HG03060 (cell line): ENCODE measurements around the gene MRAS.
"Not testable (repeated sequence)": the region's sequence is repeated elsewhere in the genome, so short reads cannot be mapped to it uniquely, and the experiment has no call there.

Experiments used
- ATAC-seq: cut with Tn5 transposase; IDR thresholded peaks from one replicate; pipeline ENCODE4 v1.9.1; 2021; ENCODE audit warnings: low read depth, moderate number of reproducible peaks; ENCODE audit not compliant: unreplicated experiment

The MRAS gene

GRCh38 chr3:138407236-138407907 lies 59.0 kb downstream of the MRAS start:
- no peak for ATAC-seq

GRCh38 chr3:138408751-138409570 lies 60.6 kb downstream of the MRAS start:
- ATAC-seq: no peak

DNA sequence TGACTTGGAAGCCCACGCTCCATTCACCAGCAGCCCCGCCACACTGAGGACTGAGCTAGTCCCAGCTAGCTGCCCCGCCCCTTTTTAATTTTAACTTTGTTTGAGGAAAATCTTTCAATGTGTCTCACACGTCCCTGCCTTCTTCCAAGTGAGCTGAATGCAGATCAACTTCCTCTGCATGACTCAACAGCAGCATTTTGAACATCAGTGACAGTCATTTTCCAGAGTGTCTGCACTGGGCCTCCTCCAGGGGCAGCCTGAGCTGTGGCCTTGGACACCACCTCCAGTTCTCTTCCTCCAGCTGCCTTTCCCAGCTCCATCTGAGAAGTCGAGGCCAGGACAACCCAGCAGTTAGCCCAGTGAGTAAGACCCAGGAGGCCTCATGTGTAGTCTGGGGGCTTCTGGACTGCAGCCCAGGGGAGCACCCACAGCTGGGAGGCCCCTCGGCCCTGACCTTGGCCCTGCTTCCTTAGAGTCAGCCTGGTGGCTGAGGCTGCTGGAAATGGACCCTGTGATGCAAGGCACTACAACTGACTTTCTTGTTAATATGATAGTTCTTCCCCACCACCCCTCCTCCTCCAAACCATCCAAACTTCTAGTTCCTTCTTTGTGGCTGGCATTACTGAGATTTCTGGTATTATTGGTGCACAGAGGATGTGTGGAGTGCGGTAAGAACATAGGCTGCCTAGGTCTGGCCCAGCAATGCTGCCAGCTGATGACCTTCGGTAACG lies 64.6 kb downstream of the MRAS start:
- ATAC-seq: no peak

DNA sequence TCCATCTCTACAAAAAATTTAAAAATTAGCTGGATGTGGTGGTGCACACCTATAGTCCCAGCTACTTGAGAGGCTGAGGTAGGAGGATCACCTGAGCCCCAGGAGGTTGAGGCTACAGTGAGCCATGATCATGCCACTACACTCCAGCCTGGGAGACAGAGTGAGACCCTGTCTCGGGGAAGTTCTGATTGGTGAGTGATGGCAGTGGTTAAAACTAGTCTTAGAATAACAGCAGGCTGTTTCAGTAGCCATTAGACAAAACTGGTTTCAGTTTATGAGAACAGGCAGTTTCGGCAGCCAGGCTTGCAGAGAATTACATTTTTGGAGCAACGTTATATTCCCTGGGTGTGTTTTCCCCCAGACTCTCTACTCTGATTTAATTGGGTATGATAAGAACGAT lies 67.9 kb downstream of the MRAS start:
- ATAC-seq: not testable (repeated sequence)

DNA sequence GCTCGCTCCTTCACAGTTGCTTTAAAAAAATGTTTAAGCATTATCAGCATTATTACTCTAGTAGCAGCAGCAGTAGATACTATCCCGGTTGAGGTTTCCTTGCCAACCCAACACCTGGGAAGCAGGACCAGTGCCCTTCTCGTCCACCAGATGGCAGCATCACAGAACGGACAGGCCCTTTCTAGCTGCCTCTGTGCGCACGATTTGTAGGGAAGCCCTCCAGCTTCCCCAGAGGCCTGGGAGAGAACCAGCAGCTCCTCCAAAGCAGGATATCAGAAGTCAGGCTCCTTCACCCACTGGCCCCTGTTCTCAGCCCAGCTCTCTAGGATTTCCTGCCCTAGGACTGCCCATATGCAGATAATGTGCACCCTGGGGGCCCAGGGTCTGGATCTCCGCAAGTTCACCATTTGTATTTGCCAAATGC lies 69.2 kb downstream of the MRAS start:
- no peak for ATAC-seq

- no peak for ATAC-seq
Measured at GRCh38 chr3:138418601-138419206, 70.3 kb downstream of the MRAS start.

GRCh38 chr3:138423316-138423715 lies 74.9 kb downstream of the MRAS start:
- ATAC-seq: no peak

GRCh38 chr3:138424323-138424722 lies 75.9 kb downstream of the MRAS start:
- no peak for ATAC-seq

DNA sequence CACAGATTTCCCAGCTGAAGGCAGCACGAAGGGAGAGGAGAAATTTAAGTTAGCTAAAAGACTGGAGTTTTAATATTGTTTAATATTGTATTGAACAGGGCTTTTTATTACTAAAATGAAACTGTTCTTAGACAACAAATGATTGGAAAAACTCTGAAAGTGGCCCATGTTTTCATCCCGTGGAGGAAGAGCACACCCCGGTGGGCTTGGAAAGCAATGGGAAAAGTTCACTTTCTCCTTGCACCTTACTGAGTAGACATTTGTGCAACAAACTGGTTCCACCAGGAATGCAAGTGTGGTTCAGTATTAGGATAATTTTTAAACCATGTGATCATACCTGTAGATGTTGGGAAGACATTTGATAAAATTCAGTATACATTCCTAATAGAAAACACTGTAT lies 77.8 kb downstream of the MRAS start:
- ATAC-seq: no peak

GRCh38 chr3:138426754-138427153 lies 78.4 kb downstream of the MRAS start:
- not testable (repeated sequence) for ATAC-seq

- ATAC-seq: no peak
Measured at GRCh38 chr3:138429665-138430064, 81.3 kb downstream of the MRAS start.

GRCh38 chr3:138432576-138433240 lies 84.3 kb downstream of the MRAS start:
- no peak for ATAC-seq

- ATAC-seq: no peak
Measured at GRCh38 chr3:138433892-138434275, 85.5 kb downstream of the MRAS start.

DNA sequence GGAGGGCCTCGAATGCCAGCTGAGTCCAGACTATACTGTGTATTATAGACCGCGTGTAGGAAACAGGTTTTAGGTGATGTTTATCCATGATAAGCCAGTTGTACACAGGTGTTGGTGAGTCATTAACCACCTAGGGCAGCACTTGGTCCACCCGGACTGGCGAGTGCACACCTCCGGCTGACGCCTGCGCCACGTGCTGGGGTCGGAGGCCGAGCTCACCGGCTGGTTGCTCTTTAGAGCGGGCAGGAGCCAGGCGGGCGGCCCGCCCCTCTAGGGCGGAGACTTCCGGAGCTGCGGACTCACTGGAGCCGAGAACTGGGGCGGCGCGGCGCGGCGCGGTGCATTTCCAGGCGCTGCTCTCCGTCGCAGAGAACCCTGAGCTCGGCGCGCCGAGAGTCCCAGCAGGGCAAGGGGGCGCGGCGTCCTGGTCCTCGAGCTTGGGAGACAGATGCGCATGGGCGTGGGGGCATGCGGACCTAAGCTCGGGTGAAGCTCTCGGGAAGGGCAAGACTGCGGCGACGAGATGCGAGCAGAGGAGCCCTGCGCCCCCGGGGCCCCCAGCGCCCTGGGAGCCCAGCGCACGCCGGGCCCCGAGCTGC lies 86.0 kb downstream of the MRAS start, which contains the start of gene ESYT3:
ESYT3 (plus strand) TSS at position 341 of the 599 bp plus-strand sequence; CDS start at position 524, 183 bp downstream.
- no peak for ATAC-seq

- ATAC-seq: no peak
Measured at GRCh38 chr3:138434875-138435772, 86.7 kb downstream of the MRAS start.

- no peak for ATAC-seq
Measured at GRCh38 chr3:138435840-138436239, 87.5 kb downstream of the MRAS start.

DNA sequence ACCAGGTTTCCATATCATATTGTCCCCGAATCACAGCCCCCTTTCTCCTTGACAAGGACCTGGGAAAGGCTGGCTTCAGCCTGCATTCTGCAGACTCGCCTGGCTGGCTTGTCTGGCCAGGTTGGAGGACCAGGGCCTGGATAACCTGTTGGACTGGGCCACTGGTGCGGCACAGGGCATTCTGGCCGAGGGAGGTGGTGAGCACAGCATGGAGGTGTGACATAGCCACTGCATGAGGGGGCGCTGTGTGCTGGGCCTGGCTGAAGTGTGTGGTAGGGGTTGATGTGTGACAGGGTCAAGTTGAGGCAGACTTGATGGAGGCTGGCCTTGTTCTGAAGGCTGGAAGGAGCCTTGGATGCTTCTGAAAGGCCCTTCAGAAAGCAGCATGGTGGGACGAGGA lies 88.9 kb downstream of the MRAS start:
- no peak for ATAC-seq

- ATAC-seq: no peak
Measured at GRCh38 chr3:138438896-138439295, 90.5 kb downstream of the MRAS start.

DNA sequence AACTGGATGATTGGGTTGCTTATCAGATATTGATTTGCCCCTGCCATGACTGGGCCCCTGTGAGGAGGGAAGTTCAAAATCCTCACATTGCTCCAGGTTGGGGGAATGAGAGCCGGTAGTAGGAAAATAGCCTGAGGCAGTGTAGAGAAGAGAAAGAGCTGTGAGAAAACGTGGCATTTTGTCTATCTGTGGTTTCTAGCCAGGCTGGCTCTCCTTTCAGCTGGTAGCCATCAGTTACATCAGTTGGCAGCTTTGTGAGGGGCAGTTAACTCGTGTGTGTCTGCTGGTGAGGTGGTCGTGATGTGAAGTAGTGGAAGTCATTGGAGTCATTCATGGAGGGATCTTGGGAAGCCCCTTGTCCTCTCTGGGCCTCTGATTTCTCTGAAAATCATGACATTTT lies 91.3 kb downstream of the MRAS start:
- ATAC-seq: no peak
